ENCODE measurements around the gene MFRP.
A peak's percentile ranks its signal among the peaks of the same experiment; 100 is the strongest.

The MFRP gene

GRCh38 chr11:119322360-119322739 lies 24.2 kb downstream of the MFRP start:
- DNase-seq (ENCODE audit: insufficient read length, low spot score) (no peak), FAIRE-seq (peak; percentile 58)
- TF ChIP-seq SPI1 (IDR thresholded peaks at IDR 0.05; ENCODE audit: low read depth, low read length) (no peak), POLR2A (IDR thresholded peaks at IDR 0.05; ENCODE audit: low read depth, low read length) (no peak), POLR2AphosphoS5 (IDR thresholded peaks at IDR 0.05; ENCODE audit: low read depth, low read length) (no peak), TAF1 (IDR thresholded peaks at IDR 0.05; ENCODE audit: low read depth, low read length) (no peak), POU2F2 (IDR thresholded peaks at IDR 0.05; ENCODE audit: low read depth, low read length) (no peak), PAX5 (IDR thresholded peaks at IDR 0.05; ENCODE audit: insufficient read depth, low read length, severe bottlenecking) (no peak)

DNA sequence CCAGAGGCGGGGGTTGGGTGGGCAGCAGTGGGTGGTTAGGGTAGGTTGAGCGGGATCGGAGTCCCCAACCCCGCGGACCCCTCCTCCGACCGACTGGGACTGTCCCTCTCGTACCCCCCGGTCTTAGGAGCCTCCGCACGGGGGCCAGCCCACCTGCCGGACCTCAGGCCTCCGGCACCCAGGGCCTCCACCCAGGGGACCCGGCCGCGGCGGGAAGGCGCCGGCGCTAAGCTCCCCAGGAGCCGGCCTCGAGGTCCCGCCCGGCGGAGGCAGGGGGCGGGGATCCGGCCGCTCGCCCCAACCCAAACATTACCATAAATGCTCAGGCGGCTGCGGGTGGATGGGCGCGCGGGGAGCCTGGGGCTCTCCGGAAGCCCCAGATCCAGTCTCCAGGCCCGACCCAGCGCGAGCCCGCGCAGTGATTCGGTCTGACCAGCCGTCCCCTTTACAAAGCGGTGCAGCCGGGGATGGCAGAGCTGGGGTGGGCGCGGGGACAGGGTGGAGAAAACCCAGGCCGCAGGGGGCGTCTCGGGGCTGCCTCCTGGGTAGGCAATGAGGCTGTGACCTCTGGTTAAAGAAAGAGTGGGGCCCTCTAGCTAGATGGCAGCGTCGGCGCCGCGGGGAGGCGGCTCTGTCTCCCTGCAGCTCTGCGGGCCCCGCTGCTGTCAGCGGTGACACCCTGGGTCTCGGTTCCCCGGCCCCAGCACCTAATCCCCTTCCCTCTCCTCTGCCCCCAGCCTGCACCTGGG lies 25.6 kb downstream of the MFRP start:
- TF ChIP-seq POLR2A (IDR thresholded peaks at IDR 0.05; ENCODE audit: low read depth, low read length) = 0 out of 2 replicates have a peak, but pooled peaks have one; percentile 22
- TF ChIP-seq SPI1 (IDR thresholded peaks at IDR 0.05; ENCODE audit: low read depth, low read length) = no peak
- TF ChIP-seq TAF1 (IDR thresholded peaks at IDR 0.05; ENCODE audit: low read depth, low read length) = peak; percentile 20; the same call in 1 of the 2 replicates
- no peak for TF ChIP-seq POU2F2 (IDR thresholded peaks at IDR 0.05; ENCODE audit: low read depth, low read length)
- FAIRE-seq (no peak), DNase-seq (ENCODE audit: insufficient read length, low spot score) (peak; percentile 86)

DNA sequence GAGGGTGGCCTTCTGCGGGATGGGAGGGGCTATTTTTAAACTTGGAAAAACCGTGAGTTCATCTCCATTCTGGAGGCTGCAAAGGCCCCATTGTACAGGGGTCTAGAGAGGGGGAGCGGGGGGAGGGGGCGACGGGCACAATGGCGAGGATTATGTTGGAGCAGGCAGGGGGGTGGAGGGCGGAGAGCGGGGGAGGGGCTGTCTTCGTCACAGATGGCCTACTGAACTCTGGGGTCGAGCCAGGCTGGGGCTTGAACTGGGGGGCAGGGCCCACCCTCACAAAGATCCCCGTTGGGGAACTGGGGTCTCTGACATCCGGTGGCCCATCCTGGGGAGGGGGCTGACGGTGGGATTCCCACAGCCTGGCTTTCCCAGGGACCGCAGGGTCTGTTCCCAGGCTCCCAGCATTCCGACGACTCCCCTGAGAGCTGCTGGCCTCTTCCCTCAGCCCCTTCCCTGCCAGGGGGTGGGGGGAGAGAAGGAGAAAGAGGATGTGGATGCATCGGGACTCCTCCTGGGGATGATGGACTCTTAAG lies 26.2 kb downstream of the MFRP start:
- TF ChIP-seq POLR2AphosphoS5 (IDR thresholded peaks at IDR 0.05; ENCODE audit: low read depth, low read length) (no peak), SPI1 (IDR thresholded peaks at IDR 0.05; ENCODE audit: low read depth, low read length) (no peak), POLR2A (IDR thresholded peaks at IDR 0.05; ENCODE audit: low read depth, low read length) (no peak), PAX5 (IDR thresholded peaks at IDR 0.05; ENCODE audit: insufficient read depth, low read length, severe bottlenecking) (no peak), POU2F2 (IDR thresholded peaks at IDR 0.05; ENCODE audit: low read depth, low read length) (no peak), TAF1 (IDR thresholded peaks at IDR 0.05; ENCODE audit: low read depth, low read length) (no peak)
- DNase-seq (ENCODE audit: insufficient read length, low spot score) = peak; percentile 12

GRCh38 chr11:119319700-119320239 lies 26.7 kb downstream of the MFRP start:
- FAIRE-seq = no peak
- TF ChIP-seq POLR2A (IDR thresholded peaks at IDR 0.05; ENCODE audit: low read depth, low read length) = no peak
- no peak for TF ChIP-seq SPI1 (IDR thresholded peaks at IDR 0.05; ENCODE audit: low read depth, low read length)
- no peak for TF ChIP-seq POU2F2 (IDR thresholded peaks at IDR 0.05; ENCODE audit: low read depth, low read length)
- no peak for TF ChIP-seq POLR2AphosphoS5 (IDR thresholded peaks at IDR 0.05; ENCODE audit: low read depth, low read length)
- TF ChIP-seq PAX5 (IDR thresholded peaks at IDR 0.05; ENCODE audit: insufficient read depth, low read length, severe bottlenecking) = no peak
- no peak for TF ChIP-seq TAF1 (IDR thresholded peaks at IDR 0.05; ENCODE audit: low read depth, low read length)

More for the DNA sequence above, 26.2 kb downstream of the MFRP start:
- no peak for FAIRE-seq

DNA sequence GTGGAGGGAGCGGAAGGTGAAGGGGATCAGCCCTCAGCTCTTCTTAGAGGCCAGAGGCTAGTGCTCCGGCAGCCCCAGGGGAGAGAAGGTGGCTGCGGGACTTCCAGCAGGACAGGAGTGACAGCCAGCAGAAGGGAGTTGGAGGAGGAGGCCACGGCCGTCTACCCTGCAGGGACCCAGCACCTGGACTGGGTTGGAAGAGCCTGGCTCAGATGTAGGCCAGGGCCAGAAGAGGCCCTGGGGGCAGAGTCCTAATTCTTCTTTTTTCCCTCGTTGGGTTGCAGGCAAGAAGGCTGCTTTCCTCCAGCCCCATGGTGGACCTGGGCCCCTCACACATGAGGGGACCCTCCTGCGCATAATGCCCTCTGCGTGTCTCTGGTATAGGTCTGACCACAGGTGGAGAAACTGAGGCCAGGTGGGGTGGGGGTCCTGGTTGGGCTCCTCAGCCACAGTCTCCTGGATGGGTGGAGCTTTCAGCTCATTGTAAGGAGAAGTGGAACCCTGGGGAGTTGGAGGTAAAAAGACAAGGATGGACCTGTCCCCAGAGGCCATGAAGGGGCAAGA lies 27.3 kb downstream of the MFRP start:
- DNase-seq (ENCODE audit: insufficient read length, low spot score) (peak; percentile 4), FAIRE-seq (no peak)
- TF ChIP-seq POLR2AphosphoS5 (IDR thresholded peaks at IDR 0.05; ENCODE audit: low read depth, low read length) (no peak), POLR2A (IDR thresholded peaks at IDR 0.05; ENCODE audit: low read depth, low read length) (no peak), TAF1 (IDR thresholded peaks at IDR 0.05; ENCODE audit: low read depth, low read length) (no peak), SPI1 (IDR thresholded peaks at IDR 0.05; ENCODE audit: low read depth, low read length) (no peak), PAX5 (IDR thresholded peaks at IDR 0.05; ENCODE audit: insufficient read depth, low read length, severe bottlenecking) (no peak), POU2F2 (IDR thresholded peaks at IDR 0.05; ENCODE audit: low read depth, low read length) (no peak)

More at GRCh38 chr11:119319700-119320239, 26.7 kb downstream of the MFRP start:
- peak; percentile 5 for DNase-seq (ENCODE audit: insufficient read length, low spot score)

DNA sequence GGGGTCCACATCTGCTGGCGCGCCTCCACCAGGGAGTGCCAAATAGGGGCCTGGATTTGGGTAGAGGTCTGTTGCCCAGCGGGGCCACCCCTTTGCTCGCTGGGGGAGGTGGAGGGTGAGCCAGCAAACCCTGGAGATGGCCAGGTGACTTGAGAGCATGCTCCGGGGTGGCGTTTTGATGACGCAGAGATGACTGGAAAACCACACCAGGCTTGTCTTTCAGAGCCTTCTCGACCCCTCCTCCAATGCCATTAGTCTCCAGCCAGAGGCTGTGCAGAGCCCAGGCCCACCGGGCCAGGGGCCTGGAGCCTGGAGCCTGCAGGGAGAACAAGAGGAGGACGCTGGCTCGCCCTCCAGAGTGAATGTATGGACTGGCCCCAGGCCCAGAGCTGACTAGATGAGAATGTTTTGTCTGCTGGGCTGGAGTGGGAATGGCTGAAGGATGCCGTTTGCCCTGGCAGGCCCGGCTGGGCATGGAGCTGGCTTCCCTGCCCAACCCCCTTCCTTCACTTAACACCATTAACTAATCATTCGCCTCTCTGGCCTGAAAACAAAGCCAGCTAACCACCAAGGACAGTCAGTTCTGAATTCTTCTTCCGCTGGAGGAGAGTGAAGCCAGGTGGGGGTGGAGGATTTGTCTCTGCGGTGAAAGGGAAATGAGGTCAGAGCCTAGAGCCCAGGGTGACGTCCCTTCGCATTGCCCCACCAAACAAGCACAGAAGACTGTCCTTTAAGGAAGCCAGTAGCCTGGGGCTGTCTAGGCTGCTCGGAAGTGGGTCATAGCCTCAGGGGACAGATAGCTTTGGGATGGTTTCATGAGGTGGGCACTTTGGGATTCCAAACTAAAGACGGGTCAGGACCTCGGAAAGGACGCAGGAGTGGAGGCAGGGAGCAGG lies 28.0 kb downstream of the MFRP start:
- DNase-seq (ENCODE audit: insufficient read length, low spot score) (peak; percentile 7), FAIRE-seq (no peak)
- no peak for TF ChIP-seq POLR2A (IDR thresholded peaks at IDR 0.05; ENCODE audit: low read depth, low read length)
- TF ChIP-seq PAX5 (IDR thresholded peaks at IDR 0.05; ENCODE audit: insufficient read depth, low read length, severe bottlenecking) = no peak
- no peak for TF ChIP-seq POLR2AphosphoS5 (IDR thresholded peaks at IDR 0.05; ENCODE audit: low read depth, low read length)

DNA sequence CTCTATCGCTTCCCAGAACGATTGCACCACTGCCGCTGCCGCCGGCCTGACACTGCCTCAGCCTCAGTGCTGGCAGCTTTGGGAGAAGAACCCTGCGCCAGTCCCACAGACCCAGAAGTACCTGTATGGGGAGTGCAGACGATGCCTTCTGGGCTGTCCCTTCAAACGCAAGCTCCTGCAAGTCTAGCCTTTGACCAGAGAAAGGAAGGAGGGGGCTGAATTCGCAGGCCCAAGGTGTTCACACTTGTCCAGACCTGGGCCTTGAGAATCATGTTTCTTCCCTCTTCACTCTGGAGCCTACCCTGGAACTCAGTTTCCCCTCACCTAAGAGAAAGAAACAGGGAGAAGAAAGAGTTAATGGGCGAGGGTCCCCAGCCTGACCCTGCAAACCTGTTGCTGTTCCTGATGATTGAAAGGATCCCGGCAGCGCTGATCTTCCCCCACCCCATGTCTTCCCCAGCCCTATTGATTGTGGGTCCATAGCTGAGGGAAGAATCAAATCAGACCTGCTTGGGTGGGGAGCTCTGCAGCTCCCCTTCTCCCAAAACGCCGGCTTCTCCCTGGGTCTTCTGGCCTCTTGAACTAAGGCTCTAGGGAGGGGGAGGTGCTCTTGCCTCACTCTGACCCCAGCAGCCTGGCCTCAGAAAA lies 28.8 kb downstream of the MFRP start:
- no peak for TF ChIP-seq POLR2AphosphoS5 (IDR thresholded peaks at IDR 0.05; ENCODE audit: low read depth, low read length)
- no peak for TF ChIP-seq SPI1 (IDR thresholded peaks at IDR 0.05; ENCODE audit: low read depth, low read length)
- no peak for TF ChIP-seq PAX5 (IDR thresholded peaks at IDR 0.05; ENCODE audit: insufficient read depth, low read length, severe bottlenecking)
- no peak for TF ChIP-seq POU2F2 (IDR thresholded peaks at IDR 0.05; ENCODE audit: low read depth, low read length)
- TF ChIP-seq TAF1 (IDR thresholded peaks at IDR 0.05; ENCODE audit: low read depth, low read length) = no peak
- TF ChIP-seq POLR2A (IDR thresholded peaks at IDR 0.05; ENCODE audit: low read depth, low read length) = no peak
- FAIRE-seq (no peak), DNase-seq (ENCODE audit: insufficient read length, low spot score) (no peak)

DNA sequence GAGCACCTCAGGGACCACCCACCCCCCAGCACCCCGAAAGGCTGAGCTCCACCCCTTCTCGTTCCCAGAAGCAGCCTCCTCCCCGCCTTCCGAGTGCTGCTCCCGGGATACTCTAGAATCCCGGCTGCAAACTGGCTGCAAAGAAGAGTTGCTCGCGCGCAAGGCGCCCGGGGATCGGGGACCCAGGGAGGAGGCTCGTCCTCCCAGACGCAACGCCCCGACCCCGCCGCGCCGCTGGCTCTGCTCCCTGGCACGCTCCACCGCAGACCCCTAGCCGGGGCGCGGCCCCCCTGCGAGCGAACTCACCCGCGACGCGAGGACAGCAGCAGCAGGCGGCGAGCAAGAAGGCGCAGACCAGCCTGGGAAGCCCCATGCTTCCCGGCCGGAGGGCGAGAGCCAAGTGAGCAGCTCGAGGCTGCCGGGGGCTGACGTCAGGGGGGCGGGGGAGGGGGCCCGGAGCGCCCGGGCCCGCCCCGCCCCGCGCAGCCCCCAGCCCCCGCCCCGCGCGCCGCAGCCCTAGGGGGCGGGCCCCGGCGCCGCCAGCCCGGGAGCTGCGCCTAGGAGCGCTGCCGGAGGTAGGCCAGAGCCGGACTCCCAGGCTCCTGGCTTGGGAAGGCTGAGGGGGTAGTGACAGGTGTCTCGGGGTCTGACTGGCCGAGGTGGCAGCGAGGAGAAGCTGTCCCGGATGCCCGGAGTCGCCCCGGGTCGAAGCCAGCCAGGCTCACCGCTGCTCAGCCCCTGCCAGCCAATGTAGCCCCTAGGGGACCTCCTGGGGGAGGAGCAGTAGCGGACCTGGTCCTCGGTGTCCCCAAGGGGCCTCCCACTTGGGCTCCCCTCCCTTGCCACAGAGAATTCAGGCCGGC lies 29.5 kb downstream of the MFRP start, which contains the start of gene MCAM:
Gene MCAM, minus strand, starts transcription at position 402 of the 863 bp plus-strand sequence. Its CDS starts 29 bp downstream, at position 373.
- TF ChIP-seq POLR2A (IDR thresholded peaks at IDR 0.05; ENCODE audit: low read depth, low read length) = no peak
- peak; percentile 21 for DNase-seq (ENCODE audit: insufficient read length, low spot score)
- no peak for FAIRE-seq

Data from GM12891 (cell line).